ENCODE data around the gene HHEX.
"Not testable (repeated sequence)": the region's sequence is repeated elsewhere in the genome, so short reads cannot be mapped to it uniquely, and the experiment has no call there.

HHEX gene

GRCh38 chr10:92734301-92734700 is 44.5 kb downstream of the HHEX start:
- no peak for DNase-seq (ENCODE audit: low read depth in 2 of 2)

- no peak for DNase-seq (ENCODE audit: low read depth in 2 of 2)
These were observed 46.2 kb downstream of the HHEX start for GRCh38 chr10:92735938-92736337.

- no peak for DNase-seq (ENCODE audit: low read depth in 2 of 2)
These were observed 47.7 kb downstream of the HHEX start for GRCh38 chr10:92737484-92737883.

GRCh38 chr10:92740762-92741161 is 51.0 kb downstream of the HHEX start:
- no peak for DNase-seq (ENCODE audit: low read depth in 2 of 2)

- DNase-seq (ENCODE audit: low read depth in 2 of 2) = not testable (repeated sequence)
These were observed 52.0 kb downstream of the HHEX start for GRCh38 chr10:92741741-92742140.

GRCh38 chr10:92742331-92743228 is 52.8 kb downstream of the HHEX start:
- no peak for DNase-seq (ENCODE audit: low read depth in 2 of 2)
